Esophagus (tissue), 2 donors: ENCODE measurements around the gene EHBP1. TPM values are rescaled to one million over a fixed set of nuclear protein-coding genes. Genes with fewer than 3 reads are reported as not detected.

ENCODE experiments used
- H3K27ac ChIP-seq, 2 donors: one replicate each; pipeline ENCODE4 v1.5.1; 2013; ENCODE audit warnings: low read depth in 2 of 2, mild to moderate bottlenecking in 2 of 2, inconsistent platforms in 1 of 2, low read length in 1 of 2, moderate library complexity in 1 of 2
- H3K27me3 ChIP-seq, 2 donors: one replicate each; pipeline ENCODE4 v1.6.1; 2013; ENCODE audit warnings: low read length in 2 of 2, control low read depth in 1 of 2, mild to moderate bottlenecking in 1 of 2; ENCODE audit not compliant: insufficient read depth in 2 of 2, control insufficient read depth in 1 of 2
- H3K36me3 ChIP-seq, 2 donors: one replicate each; pipeline ENCODE4 v1.6.1; 2013; ENCODE audit warnings: low read length in 1 of 2; ENCODE audit not compliant: control insufficient read depth in 2 of 2, insufficient read depth in 2 of 2
- H3K4me1 ChIP-seq, 2 donors: one replicate each; pipeline ENCODE4 v1.6.1; 2013; ENCODE audit warnings: low read length in 1 of 2; ENCODE audit not compliant: control insufficient read depth in 2 of 2, insufficient read depth in 2 of 2
- H3K4me3 ChIP-seq, 2 donors: one replicate each; pipeline ENCODE4 v1.5.1; 2013; ENCODE audit warnings: low read length in 2 of 2, mild to moderate bottlenecking in 2 of 2, low read depth in 1 of 2, moderate library complexity in 1 of 2
- H3K9me3 ChIP-seq, 2 donors: one replicate each; pipeline ENCODE4 v1.6.1; 2013; ENCODE audit warnings: mild to moderate bottlenecking in 2 of 2, low read depth in 1 of 2, low read length in 1 of 2, moderate library complexity in 1 of 2; ENCODE audit not compliant: control insufficient read depth in 2 of 2, insufficient read depth in 1 of 2
- WGBS, 2 donors: extraction: QIAGEN DNeasy Blood & Tissue Kit; methylation state at CpG; one replicate each; pipeline ENCODE4 v1.1.7; 2013; 5-methylcytosine and 5-hydroxymethylcytosine counted together
- polyA plus RNA-seq, 2 donors: library from polyadenylated mRNA; stranded (reverse); fragments of 200-250 nt; gene quantifications; one replicate each; pipeline ENCODE4 v1.2.3, GENCODE V29; 2013
- donor health status: healthy with polysubstance abuse.
- donor health status: Bipolar disorder and iron deficiency.

EHBP1 gene
- polyA plus RNA-seq, 2 donors, result 14.1 to 28.9 TPM

GRCh38 chr2:63049970-63050333, 344.4 kb downstream of the EHBP1 start:
- H3K4me1 ChIP-seq, result peaks cover 7% of the 10 kb centered on the region in 2 donors
- no peaks in the 10 kb centered on the region for H3K36me3 ChIP-seq
- peak overlapping the region; percentile 54 to 68 for H3K4me3 ChIP-seq
- peaks cover 0 to 31% of the 10 kb centered on the region in 2 donors for H3K27me3 ChIP-seq
- 2% methylated on average over 31 of the region's 31 CpGs for WGBS, 2 donors
- peak overlapping the region; percentile 66 for H3K27ac ChIP-seq
- H3K9me3 ChIP-seq, result peaks cover 0 to 9% of the 10 kb centered on the region in 2 donors

GRCh38 chr2:63050334-63051041, 345.0 kb downstream of the EHBP1 start, which contains the start of gene OTX1:
Gene OTX1, plus strand, starts transcription at chr2:63050830. Its CDS starts 2,161 bp downstream, at chr2:63052991.
- H3K36me3 ChIP-seq, result no peaks in the 10 kb centered on the region
- peak within 1 kb of the TSS; percentile 54 to 68 for H3K4me3 ChIP-seq
- H3K27me3 ChIP-seq, result peaks cover 0 to 30% of the 10 kb centered on the region in 2 donors
- peaks cover 0 to 12% of the 10 kb centered on the region in 2 donors for H3K9me3 ChIP-seq
- H3K4me1 ChIP-seq, result peaks cover 7 to 10% of the 10 kb centered on the region in 2 donors
- 1% methylated on average over 59 to 73 of the region's 73 CpGs for WGBS, 2 donors
- H3K27ac ChIP-seq, result peak within 1 kb of the TSS; percentile 66

- peak overlapping the region; percentile 50 to 68 for H3K4me3 ChIP-seq
- peaks cover 0 to 16% of the 10 kb centered on the region in 2 donors for H3K9me3 ChIP-seq
- peaks cover 7 to 11% of the 10 kb centered on the region in 2 donors for H3K4me1 ChIP-seq
- H3K27me3 ChIP-seq, result peaks cover 0 to 28% of the 10 kb centered on the region in 2 donors
- WGBS, 2 donors, result 11 to 13% methylated on average over 42 of the region's 42 CpGs
- peak overlapping the region in 1 of 2 donors; percentile 66 for H3K27ac ChIP-seq
- H3K36me3 ChIP-seq, result no peaks in the 10 kb centered on the region
Measured at GRCh38 chr2:63051042-63051794, 345.7 kb downstream of the EHBP1 start.

- Histone ChIP-seq H3K4me3 (no peak overlapping the region), H3K27ac (no peak overlapping the region), H3K9me3 (peaks cover 0 to 16% of the 10 kb centered on the region in 2 donors), H3K4me1 (peaks cover 7 to 11% of the 10 kb centered on the region in 2 donors), H3K27me3 (peaks cover 0 to 31% of the 10 kb centered on the region in 2 donors), H3K36me3 (no peaks in the 10 kb centered on the region)
- WGBS, 2 donors, result 66 to 68% methylated on average over 42 of the region's 42 CpGs
Measured at GRCh38 chr2:63051795-63052333, 346.4 kb downstream of the EHBP1 start.

GRCh38 chr2:63052411-63053080, 347.0 kb downstream of the EHBP1 start:
- Histone ChIP-seq H3K4me3 (no peak overlapping the region), H3K4me1 (peaks cover 7 to 11% of the 10 kb centered on the region in 2 donors), H3K36me3 (no peaks in the 10 kb centered on the region), H3K9me3 (peaks cover 0 to 14% of the 10 kb centered on the region in 2 donors), H3K27ac (no peak overlapping the region), H3K27me3 (peaks cover 0 to 31% of the 10 kb centered on the region in 2 donors)
- WGBS, 2 donors, result 69 to 76% methylated on average over 27 of the region's 27 CpGs

GRCh38 chr2:63053081-63053888, 347.8 kb downstream of the EHBP1 start:
- Histone ChIP-seq H3K27ac (no peak overlapping the region), H3K9me3 (peaks cover 0 to 14% of the 10 kb centered on the region in 2 donors), H3K4me3 (no peak overlapping the region), H3K4me1 (peaks cover 2 to 8% of the 10 kb centered on the region in 2 donors), H3K27me3 (peaks cover 0 to 30% of the 10 kb centered on the region in 2 donors), H3K36me3 (no peaks in the 10 kb centered on the region)
- WGBS, 2 donors, result 67 to 72% methylated on average over 34 of the region's 34 CpGs

GRCh38 chr2:63053889-63054602, 348.5 kb downstream of the EHBP1 start:
- peaks cover 0 to 19% of the 10 kb centered on the region in 2 donors for H3K9me3 ChIP-seq
- 12 to 16% methylated on average over 48 of the region's 48 CpGs for WGBS, 2 donors
- peaks cover 0 to 35% of the 10 kb centered on the region in 2 donors for H3K27me3 ChIP-seq
- no peak overlapping the region for H3K27ac ChIP-seq
- no peaks in the 10 kb centered on the region for H3K36me3 ChIP-seq
- H3K4me1 ChIP-seq, result peaks cover 7 to 10% of the 10 kb centered on the region in 2 donors
- H3K4me3 ChIP-seq, result no peak overlapping the region

GRCh38 chr2:63054841-63055225, 349.3 kb downstream of the EHBP1 start:
- peaks cover 11 to 14% of the 10 kb centered on the region in 2 donors for H3K4me1 ChIP-seq

More at GRCh38 chr2:63054841-63055225, 349.3 kb downstream of the EHBP1 start:
- Histone ChIP-seq H3K27ac (no peak overlapping the region), H3K27me3 (peaks cover 0 to 43% of the 10 kb centered on the region in 2 donors), H3K9me3 (peaks cover 0 to 25% of the 10 kb centered on the region in 2 donors), H3K4me3 (no peak overlapping the region), H3K36me3 (no peaks in the 10 kb centered on the region)
- WGBS, 2 donors, result 41 to 45% methylated on average over 7 of the region's 7 CpGs
